ENCODE results near the gene PPM1A. TPM values are rescaled to one million over a fixed set of nuclear protein-coding genes. Genes with fewer than 3 reads are reported as not detected.

The PPM1A gene
- total RNA-seq, 1 experiment from 2014 or later, result 52.3 TPM

- DNase-seq (ENCODE audit: low spot score), result no peak
- Histone ChIP-seq H3K27ac (ENCODE audit: low read depth, low read length, poor library complexity, severe bottlenecking) (no peak overlapping the region), H3K36me3 (ENCODE audit: insufficient read depth, low read length, poor library complexity, severe bottlenecking) (no peaks in the 10 kb centered on the region), H3K27me3 (replicated peaks; ENCODE audit: insufficient read depth, low read depth, low read length, poor library complexity) (no peaks in the 10 kb centered on the region), H3K9me3 (ENCODE audit: low read depth, low read length, poor library complexity, severe bottlenecking) (no peaks in the 10 kb centered on the region), H3K4me3 (ENCODE audit: low read depth, low read length, poor library complexity, severe bottlenecking) (no peak overlapping the region), H3K4me1 (ENCODE audit: insufficient read depth, low read length, poor library complexity, severe bottlenecking) (peaks cover 5% of the 10 kb centered on the region)
- no peak for TF ChIP-seq CTCF (conservative IDR thresholded peaks at IDR 0.05; ENCODE audit: low read depth, low read length)
- TF ChIP-seq EZH2 (IDR thresholded peaks at IDR 0.05; ENCODE audit: borderline replicate concordance, low read depth, low read length, poor library complexity, severe bottlenecking), result no peak
- POLR2A ChIA-PET (ENCODE audit: low non-redundant PET), result no interaction called here
- CTCF ChIA-PET, result no interaction called here
- intact Hi-C loops (cut with micrococcal nuclease; ENCODE audit: unreplicated experiment), result no loop called here
- BruUV-seq (replicated peaks), result no TSS peak
Measured at GRCh38 chr14:60253649-60254048, 4.6 kb downstream of the PPM1A start.

DNA sequence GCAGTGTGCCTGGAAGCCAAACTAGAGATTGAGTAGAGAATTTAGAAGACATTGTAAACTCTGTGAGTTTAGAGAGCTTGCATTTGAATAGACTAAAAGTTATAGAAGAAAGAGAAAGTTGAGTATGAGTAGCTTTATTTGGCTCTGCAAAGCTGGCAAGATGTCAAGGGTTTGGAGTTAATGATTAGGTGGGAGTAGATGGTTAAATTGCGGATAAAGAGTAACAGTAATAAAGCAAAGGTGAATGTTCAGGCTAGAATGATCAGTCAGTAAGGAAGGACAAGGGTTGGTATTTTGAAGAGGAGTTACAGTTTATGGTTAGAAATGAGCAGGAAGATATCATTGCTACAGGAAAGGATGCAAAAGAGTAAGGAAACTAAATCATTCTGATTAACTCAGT lies 5.2 kb downstream of the PPM1A start:
- no TSS peak for BruUV-seq (replicated peaks)
- Histone ChIP-seq H3K27me3 (replicated peaks; ENCODE audit: insufficient read depth, low read depth, low read length, poor library complexity) (no peaks in the 10 kb centered on the region), H3K4me1 (ENCODE audit: insufficient read depth, low read length, poor library complexity, severe bottlenecking) (peaks cover 4% of the 10 kb centered on the region), H3K36me3 (ENCODE audit: insufficient read depth, low read length, poor library complexity, severe bottlenecking) (no peaks in the 10 kb centered on the region), H3K27ac (ENCODE audit: low read depth, low read length, poor library complexity, severe bottlenecking) (no peak overlapping the region), H3K4me3 (ENCODE audit: low read depth, low read length, poor library complexity, severe bottlenecking) (no peak overlapping the region), H3K9me3 (ENCODE audit: low read depth, low read length, poor library complexity, severe bottlenecking) (no peaks in the 10 kb centered on the region)
- intact Hi-C loops (cut with micrococcal nuclease; ENCODE audit: unreplicated experiment), result no loop called here
- TF ChIP-seq CTCF (conservative IDR thresholded peaks at IDR 0.05; ENCODE audit: low read depth, low read length), result no peak
- TF ChIP-seq EZH2 (IDR thresholded peaks at IDR 0.05; ENCODE audit: borderline replicate concordance, low read depth, low read length, poor library complexity, severe bottlenecking), result no peak
- DNase-seq (ENCODE audit: low spot score), result no peak
- ChIA-PET POLR2A (ENCODE audit: low non-redundant PET) (interaction anchor here (0.7 kb wide), 1 partner anchor 39 kb away, joined by 5 read pairs; no protein-coding TSS in a partner anchor), CTCF (no interaction called here)

DNA sequence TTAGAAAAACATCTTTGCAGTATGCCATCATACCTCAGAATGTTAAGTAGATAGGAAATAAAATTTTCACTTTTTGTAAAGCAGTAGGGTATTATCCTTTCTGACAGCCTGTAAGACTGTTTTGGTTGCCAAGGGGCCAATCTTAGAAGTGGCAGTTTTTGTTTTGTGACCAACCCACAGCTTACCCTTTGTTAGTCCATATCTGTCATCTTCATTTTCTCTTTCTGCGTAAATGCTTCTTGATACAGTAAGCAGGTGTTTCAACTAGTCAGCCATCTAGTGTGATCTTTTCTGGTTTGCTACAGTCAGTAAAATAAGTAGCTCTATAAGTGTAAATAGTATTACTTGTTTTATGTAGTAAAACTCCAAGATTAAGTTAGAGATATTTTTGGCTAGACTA lies 8.8 kb downstream of the PPM1A start:
- no TSS peak for BruUV-seq (replicated peaks)
- no peak overlapping the region for H3K27ac ChIP-seq (ENCODE audit: low read depth, low read length, poor library complexity, severe bottlenecking)
- intact Hi-C loops (cut with micrococcal nuclease; ENCODE audit: unreplicated experiment), result no loop called here
- H3K4me1 ChIP-seq (ENCODE audit: insufficient read depth, low read length, poor library complexity, severe bottlenecking), result peaks cover under 1% of the 10 kb centered on the region
- H3K4me3 ChIP-seq (ENCODE audit: low read depth, low read length, poor library complexity, severe bottlenecking), result no peak overlapping the region
- no peak for TF ChIP-seq EZH2 (IDR thresholded peaks at IDR 0.05; ENCODE audit: borderline replicate concordance, low read depth, low read length, poor library complexity, severe bottlenecking)
- TF ChIP-seq CTCF (conservative IDR thresholded peaks at IDR 0.05; ENCODE audit: low read depth, low read length), result no peak
- ChIA-PET POLR2A (ENCODE audit: low non-redundant PET) (no interaction called here), CTCF (no interaction called here)
- H3K27me3 ChIP-seq (replicated peaks; ENCODE audit: insufficient read depth, low read depth, low read length, poor library complexity), result no peaks in the 10 kb centered on the region
- no peaks in the 10 kb centered on the region for H3K36me3 ChIP-seq (ENCODE audit: insufficient read depth, low read length, poor library complexity, severe bottlenecking)
- H3K9me3 ChIP-seq (ENCODE audit: low read depth, low read length, poor library complexity, severe bottlenecking), result no peaks in the 10 kb centered on the region
- no peak for DNase-seq (ENCODE audit: low spot score)

All from A673 (cell line).